Breast epithelium (tissue), 3 donors: ENCODE measurements around the gene PCBP4.

ENCODE experiments used
- POLR2AphosphoS5 ChIP-seq, 3 donors: sonication (generic); formaldehyde crosslinking; IDR thresholded peaks; one replicate each; pipeline ENCODE4 v1.6.1; 2017; ENCODE audit warnings: antibody characterized with exemption in 3 of 3
- TF ChIP-seq, protein P1 (sequence below), 3 donors: fragments of 450-650 bp; IDR thresholded peaks; one replicate each; pipeline ENCODE4 v1.5.1; 2016 to 2017; ENCODE audit warnings: antibody characterized with exemption in 3 of 3, mild to moderate bottlenecking in 3 of 3, moderate library complexity in 3 of 3

DNA sequence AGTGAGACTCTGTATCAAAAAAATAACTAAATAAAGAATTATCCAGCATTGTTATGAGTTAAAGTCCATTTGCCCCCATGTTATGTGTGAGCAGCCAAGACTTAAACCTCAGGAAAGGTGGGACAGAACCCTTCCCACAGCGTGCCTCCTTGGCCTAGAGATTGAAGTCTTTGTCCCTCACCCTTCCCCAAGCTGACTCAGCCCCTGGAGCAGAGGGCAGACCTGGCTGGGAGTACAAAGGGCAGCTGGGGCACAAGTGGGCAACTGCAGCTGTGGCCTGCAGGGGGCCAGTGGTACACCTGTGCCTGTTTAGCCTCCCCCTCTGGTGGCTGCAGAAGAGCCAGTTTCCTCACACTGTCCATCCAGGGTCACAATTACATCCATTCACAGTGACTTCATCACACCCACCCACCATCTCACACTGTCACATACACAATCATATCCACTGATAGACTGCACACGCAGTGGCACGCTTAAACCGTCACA, 15.1 kb upstream of the PCBP4 start:
- TF ChIP-seq, protein P1, sequence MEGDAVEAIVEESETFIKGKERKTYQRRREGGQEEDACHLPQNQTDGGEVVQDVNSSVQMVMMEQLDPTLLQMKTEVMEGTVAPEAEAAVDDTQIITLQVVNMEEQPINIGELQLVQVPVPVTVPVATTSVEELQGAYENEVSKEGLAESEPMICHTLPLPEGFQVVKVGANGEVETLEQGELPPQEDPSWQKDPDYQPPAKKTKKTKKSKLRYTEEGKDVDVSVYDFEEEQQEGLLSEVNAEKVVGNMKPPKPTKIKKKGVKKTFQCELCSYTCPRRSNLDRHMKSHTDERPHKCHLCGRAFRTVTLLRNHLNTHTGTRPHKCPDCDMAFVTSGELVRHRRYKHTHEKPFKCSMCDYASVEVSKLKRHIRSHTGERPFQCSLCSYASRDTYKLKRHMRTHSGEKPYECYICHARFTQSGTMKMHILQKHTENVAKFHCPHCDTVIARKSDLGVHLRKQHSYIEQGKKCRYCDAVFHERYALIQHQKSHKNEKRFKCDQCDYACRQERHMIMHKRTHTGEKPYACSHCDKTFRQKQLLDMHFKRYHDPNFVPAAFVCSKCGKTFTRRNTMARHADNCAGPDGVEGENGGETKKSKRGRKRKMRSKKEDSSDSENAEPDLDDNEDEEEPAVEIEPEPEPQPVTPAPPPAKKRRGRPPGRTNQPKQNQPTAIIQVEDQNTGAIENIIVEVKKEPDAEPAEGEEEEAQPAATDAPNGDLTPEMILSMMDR (IDR thresholded peaks at IDR 0.05): peak in 2 of 3 donors; percentile 35 to 36
- TF ChIP-seq POLR2AphosphoS5 (IDR thresholded peaks at IDR 0.05): no peak
